Tibial artery (tissue), 4 donors: ENCODE data around the gene CPSF4L.
A peak's percentile ranks its signal among the peaks of the same experiment; 100 is the strongest.

Experiments used
- DNase-seq, 2 donors: peaks; one replicate each; pipeline ENCODE4 v3.0.0-alpha.2; 2019
- H3K27ac ChIP-seq, 2 donors: fragments of 200-600 bp; sonication (generic) in 1 of 2; 1 replicate in 1 of 2; 2 replicates in 1 of 2; pipeline ENCODE4 v1.5.1; 2018 to 2019; ENCODE audit warnings: mild to moderate bottlenecking in 1 of 2
- H3K27me3 ChIP-seq, 2 donors: fragments of 200-600 bp; sonication (generic) in 1 of 2; one replicate each; pipeline versions ENCODE4 v1.5.1 to v1.6.0; 2016 to 2019
- H3K36me3 ChIP-seq, 3 donors: fragments of 200-600 bp; sonication (generic) in 2 of 3; one replicate each; pipeline ENCODE4 v1.5.1; 2016 to 2019; ENCODE audit warnings: mild to moderate bottlenecking in 2 of 3
- H3K4me1 ChIP-seq, 4 donors: fragments of 200-600 bp; sonication (generic) in 2 of 4; 1 replicate in 3 of 4; 2 replicates in 1 of 4; pipeline ENCODE4 v1.5.1; 2016 to 2019
- H3K4me3 ChIP-seq, 2 donors: fragments of 200-600 bp; sonication (generic) in 1 of 2; 1 replicate in 1 of 2; 2 replicates in 1 of 2; pipeline ENCODE4 v1.5.1; 2018 to 2019; ENCODE audit warnings: mild to moderate bottlenecking in 2 of 2
- H3K9me3 ChIP-seq, 3 donors: fragments of 200-600 bp; sonication (generic) in 1 of 3; one replicate each; pipeline ENCODE4 v1.5.1; 2016 to 2019
- CTCF ChIP-seq, 2 experiments: fragments of 200-600 bp in 1 of 2; fragments of 450-650 bp in 1 of 2; IDR thresholded peaks; one replicate each; pipeline ENCODE4 v1.5.1; 2017 to 2019; ENCODE audit warnings: antibody characterized with exemption in 2 of 2, mild to moderate bottlenecking in 1 of 2, moderate library complexity in 1 of 2
- intact Hi-C: fragments of 100-400 bp; cut with DNase I; formaldehyde crosslinking; loops from one replicate; pipeline ENCODE4 v1.15.0; 2023; ENCODE audit warnings: low total_unique reads

CPSF4L gene

GRCh38 chr17:73279704-73280103, 18.0 kb upstream of the CPSF4L start:
- Histone ChIP-seq H3K27me3 (no peaks in the 10 kb centered on the region), H3K4me1 (peaks cover 5 to 44% (median 37%) of the 10 kb centered on the region in 4 donors), H3K9me3 (no peaks in the 10 kb centered on the region), H3K36me3 (peaks cover 0 to 15% (median 0%) of the 10 kb centered on the region in 3 donors), H3K27ac (no peak overlapping the region), H3K4me3 (no peak overlapping the region)
- DNase-seq: no peak
- intact Hi-C loops: loop anchor here (10.0 kb wide), 1 partner anchor 45 kb away; no protein-coding TSS in a partner anchor
- TF ChIP-seq CTCF (IDR thresholded peaks at IDR 0.05): no peak

- peak in 1 of 2 donors; percentile 51 for DNase-seq
- intact Hi-C loops: loop anchor here (10.0 kb wide), 1 partner anchor 46 kb away; no protein-coding TSS in a partner anchor
- Histone ChIP-seq H3K36me3 (peaks cover 0 to 7% (median 0%) of the 10 kb centered on the region in 3 donors), H3K4me3 (no peak overlapping the region), H3K27ac (peak overlapping the region; percentile 23 to 53), H3K27me3 (no peaks in the 10 kb centered on the region), H3K9me3 (no peaks in the 10 kb centered on the region), H3K4me1 (peaks cover 5 to 35% (median 28%) of the 10 kb centered on the region in 4 donors)
- no peak for TF ChIP-seq CTCF (IDR thresholded peaks at IDR 0.05)
Observed at GRCh38 chr17:73278465-73279453, 17.1 kb upstream of the CPSF4L start.

DNA sequence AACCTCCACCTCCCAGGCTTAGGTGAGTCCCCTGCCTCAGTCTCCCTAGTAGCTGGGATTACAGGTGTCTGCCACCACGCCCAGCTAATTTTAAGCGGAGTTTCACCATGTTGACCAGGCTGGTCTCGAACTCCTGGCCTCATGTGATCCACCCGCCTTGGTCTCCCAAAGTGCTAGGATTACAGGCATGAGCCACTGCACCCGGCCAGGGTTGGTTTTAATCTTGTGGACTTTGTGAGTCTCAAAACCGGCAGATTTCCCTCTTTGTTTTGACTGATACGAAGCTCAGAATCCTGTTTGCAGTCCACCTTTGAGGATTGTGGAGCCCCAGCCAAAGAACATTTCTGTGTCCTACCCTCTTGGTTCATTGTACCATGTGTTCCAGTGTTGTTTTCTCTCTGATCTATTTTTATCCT, 16.4 kb upstream of the CPSF4L start:
- DNase-seq: no peak
- no peaks in the 10 kb centered on the region for H3K9me3 ChIP-seq
- H3K4me3 ChIP-seq: no peak overlapping the region
- peak overlapping the region; percentile 23 to 53 for H3K27ac ChIP-seq
- H3K4me1 ChIP-seq: peaks cover 5 to 28% (median 21%) of the 10 kb centered on the region in 4 donors
- H3K27me3 ChIP-seq: no peaks in the 10 kb centered on the region
- intact Hi-C loops: loop anchor here (10.0 kb wide), 1 partner anchor 47 kb away; no protein-coding TSS in a partner anchor
- H3K36me3 ChIP-seq: peaks cover 0 to 7% (median 0%) of the 10 kb centered on the region in 3 donors
- no peak for TF ChIP-seq CTCF (IDR thresholded peaks at IDR 0.05)

- H3K9me3 ChIP-seq: no peaks in the 10 kb centered on the region
- no peaks in the 10 kb centered on the region for H3K36me3 ChIP-seq
- H3K4me3 ChIP-seq: no peak overlapping the region
- no peaks in the 10 kb centered on the region for H3K27me3 ChIP-seq
- DNase-seq: no peak
- no peak for TF ChIP-seq CTCF (IDR thresholded peaks at IDR 0.05)
- no peak overlapping the region for H3K27ac ChIP-seq
- H3K4me1 ChIP-seq: peaks cover 5 to 21% (median 18%) of the 10 kb centered on the region in 4 donors
- intact Hi-C loops: loop anchor here (10.0 kb wide), 1 partner anchor 50 kb away; no protein-coding TSS in a partner anchor
Observed at GRCh38 chr17:73274490-73274889, 12.8 kb upstream of the CPSF4L start.

DNA sequence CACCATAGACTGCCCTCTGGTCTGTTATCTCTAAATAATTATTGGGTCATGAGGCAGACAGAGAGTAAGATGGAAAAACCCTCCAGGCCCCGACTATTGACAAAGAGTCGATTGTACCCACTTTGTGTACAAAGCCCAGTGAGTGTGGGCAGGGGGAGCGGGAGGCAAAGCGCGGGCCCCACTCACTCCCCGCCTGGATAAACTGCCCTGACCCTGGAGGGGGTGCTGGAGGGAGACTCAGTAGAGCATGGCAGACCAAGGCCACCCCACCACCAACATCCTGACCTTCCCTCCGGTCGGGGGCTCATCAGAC, 11.2 kb upstream of the CPSF4L start:
- DNase-seq: no peak
- no peaks in the 10 kb centered on the region for H3K27me3 ChIP-seq
- H3K4me1 ChIP-seq: peaks cover 0 to 5% (median 3%) of the 10 kb centered on the region in 4 donors
- intact Hi-C loops: loop anchor here (10.0 kb wide), 1 partner anchor 52 kb away; no protein-coding TSS in a partner anchor
- no peak overlapping the region for H3K27ac ChIP-seq
- no peak overlapping the region for H3K4me3 ChIP-seq
- H3K36me3 ChIP-seq: no peaks in the 10 kb centered on the region
- H3K9me3 ChIP-seq: no peaks in the 10 kb centered on the region
- no peak for TF ChIP-seq CTCF (IDR thresholded peaks at IDR 0.05)
